ENCODE measurements around the gene CPZ.

Gene CPZ

DNA sequence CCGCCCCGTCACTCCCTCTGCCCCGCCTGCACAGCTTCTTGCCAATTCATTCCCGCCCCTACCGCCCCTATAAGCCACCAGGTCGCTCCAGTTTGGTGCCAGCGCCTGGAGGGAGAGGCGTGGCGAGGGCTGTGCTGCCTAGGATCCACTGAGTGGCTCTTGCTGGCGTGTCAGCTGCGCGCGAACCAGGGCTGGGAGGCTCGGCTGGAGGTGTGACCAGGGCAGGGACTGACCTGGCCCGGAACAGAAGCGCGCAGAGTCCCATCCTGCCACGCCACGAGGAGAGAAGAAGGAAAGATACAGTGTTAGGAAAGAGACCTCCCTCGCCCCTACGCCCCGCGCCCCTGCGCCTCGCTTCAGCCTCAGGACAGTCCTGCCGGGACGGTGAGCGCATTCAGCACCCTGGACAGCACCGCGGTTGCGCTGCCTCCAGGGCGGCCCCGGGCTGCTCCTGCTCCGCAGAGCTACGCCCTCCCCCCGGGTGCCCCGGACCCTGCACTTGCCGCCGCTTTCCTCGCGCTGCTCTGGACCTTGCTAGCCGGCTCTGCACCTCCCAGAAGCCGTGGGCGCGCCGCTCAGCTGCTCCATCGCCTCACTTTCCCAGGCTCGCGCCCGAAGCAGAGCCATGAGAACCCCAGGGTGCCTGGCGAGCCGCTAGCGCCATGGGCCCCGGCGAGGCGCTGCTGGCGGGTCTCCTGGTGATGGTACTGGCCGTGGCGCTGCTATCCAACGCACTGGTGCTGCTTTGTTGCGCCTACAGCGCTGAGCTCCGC, 12.1 kb upstream of the CPZ start, which contains the start of gene GPR78 (continued):
- TF ChIP-seq, protein P1, sequence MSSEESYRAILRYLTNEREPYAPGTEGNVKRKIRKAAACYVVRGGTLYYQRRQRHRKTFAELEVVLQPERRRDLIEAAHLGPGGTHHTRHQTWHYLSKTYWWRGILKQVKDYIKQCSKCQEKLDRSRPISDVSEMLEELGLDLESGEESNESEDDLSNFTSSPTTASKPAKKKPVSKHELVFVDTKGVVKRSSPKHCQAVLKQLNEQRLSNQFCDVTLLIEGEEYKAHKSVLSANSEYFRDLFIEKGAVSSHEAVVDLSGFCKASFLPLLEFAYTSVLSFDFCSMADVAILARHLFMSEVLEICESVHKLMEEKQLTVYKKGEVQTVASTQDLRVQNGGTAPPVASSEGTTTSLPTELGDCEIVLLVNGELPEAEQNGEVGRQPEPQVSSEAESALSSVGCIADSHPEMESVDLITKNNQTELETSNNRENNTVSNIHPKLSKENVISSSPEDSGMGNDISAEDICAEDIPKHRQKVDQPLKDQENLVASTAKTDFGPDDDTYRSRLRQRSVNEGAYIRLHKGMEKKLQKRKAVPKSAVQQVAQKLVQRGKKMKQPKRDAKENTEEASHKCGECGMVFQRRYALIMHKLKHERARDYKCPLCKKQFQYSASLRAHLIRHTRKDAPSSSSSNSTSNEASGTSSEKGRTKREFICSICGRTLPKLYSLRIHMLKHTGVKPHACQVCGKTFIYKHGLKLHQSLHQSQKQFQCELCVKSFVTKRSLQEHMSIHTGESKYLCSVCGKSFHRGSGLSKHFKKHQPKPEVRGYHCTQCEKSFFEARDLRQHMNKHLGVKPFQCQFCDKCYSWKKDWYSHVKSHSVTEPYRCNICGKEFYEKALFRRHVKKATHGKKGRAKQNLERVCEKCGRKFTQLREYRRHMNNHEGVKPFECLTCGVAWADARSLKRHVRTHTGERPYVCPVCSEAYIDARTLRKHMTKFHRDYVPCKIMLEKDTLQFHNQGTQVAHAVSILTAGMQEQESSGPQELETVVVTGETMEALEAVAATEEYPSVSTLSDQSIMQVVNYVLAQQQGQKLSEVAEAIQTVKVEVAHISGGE (tag by site-specific recombination; conservative IDR thresholded peaks at IDR 0.05; ENCODE audit: low read depth): no peak
- TF ChIP-seq ZNF776 (tag by site-specific recombination; IDR thresholded peaks at IDR 0.05; ENCODE audit: borderline replicate concordance) (no peak), ZBTB8A (tag by site-specific recombination; IDR thresholded peaks at IDR 0.05) (peak; percentile 39), ZBTB21 (tag by site-specific recombination; IDR thresholded peaks at IDR 0.05) (no peak), YY1 (tag by site-specific recombination; IDR thresholded peaks at IDR 0.05) (no peak), SP3 (tag by site-specific recombination; IDR thresholded peaks at IDR 0.05) (peak; percentile 79), ZNF132 (tag by site-specific recombination; IDR thresholded peaks at IDR 0.05; ENCODE audit: borderline replicate concordance) (no peak), TRIM28 (IDR thresholded peaks at IDR 0.05; ENCODE audit: borderline replicate concordance, low read length) (no peak), ZEB2 (tag by site-specific recombination; IDR thresholded peaks at IDR 0.05) (peak; percentile 39; the same call in 1 of the 2 replicates), KLF9 (tag by site-specific recombination; IDR thresholded peaks at IDR 0.05; ENCODE audit: low read depth) (peak; percentile 44), ZNF792 (tag by site-specific recombination; IDR thresholded peaks at IDR 0.05) (no peak), ZNF335 (tag by site-specific recombination; conservative IDR thresholded peaks at IDR 0.05) (peak; percentile 36; the same call in 1 of the 2 replicates), HOXA7 (CRISPR knock-in tag; IDR thresholded peaks at IDR 0.05; ENCODE audit: borderline replicate concordance) (no peak)
- TF ChIP-seq, protein P2, sequence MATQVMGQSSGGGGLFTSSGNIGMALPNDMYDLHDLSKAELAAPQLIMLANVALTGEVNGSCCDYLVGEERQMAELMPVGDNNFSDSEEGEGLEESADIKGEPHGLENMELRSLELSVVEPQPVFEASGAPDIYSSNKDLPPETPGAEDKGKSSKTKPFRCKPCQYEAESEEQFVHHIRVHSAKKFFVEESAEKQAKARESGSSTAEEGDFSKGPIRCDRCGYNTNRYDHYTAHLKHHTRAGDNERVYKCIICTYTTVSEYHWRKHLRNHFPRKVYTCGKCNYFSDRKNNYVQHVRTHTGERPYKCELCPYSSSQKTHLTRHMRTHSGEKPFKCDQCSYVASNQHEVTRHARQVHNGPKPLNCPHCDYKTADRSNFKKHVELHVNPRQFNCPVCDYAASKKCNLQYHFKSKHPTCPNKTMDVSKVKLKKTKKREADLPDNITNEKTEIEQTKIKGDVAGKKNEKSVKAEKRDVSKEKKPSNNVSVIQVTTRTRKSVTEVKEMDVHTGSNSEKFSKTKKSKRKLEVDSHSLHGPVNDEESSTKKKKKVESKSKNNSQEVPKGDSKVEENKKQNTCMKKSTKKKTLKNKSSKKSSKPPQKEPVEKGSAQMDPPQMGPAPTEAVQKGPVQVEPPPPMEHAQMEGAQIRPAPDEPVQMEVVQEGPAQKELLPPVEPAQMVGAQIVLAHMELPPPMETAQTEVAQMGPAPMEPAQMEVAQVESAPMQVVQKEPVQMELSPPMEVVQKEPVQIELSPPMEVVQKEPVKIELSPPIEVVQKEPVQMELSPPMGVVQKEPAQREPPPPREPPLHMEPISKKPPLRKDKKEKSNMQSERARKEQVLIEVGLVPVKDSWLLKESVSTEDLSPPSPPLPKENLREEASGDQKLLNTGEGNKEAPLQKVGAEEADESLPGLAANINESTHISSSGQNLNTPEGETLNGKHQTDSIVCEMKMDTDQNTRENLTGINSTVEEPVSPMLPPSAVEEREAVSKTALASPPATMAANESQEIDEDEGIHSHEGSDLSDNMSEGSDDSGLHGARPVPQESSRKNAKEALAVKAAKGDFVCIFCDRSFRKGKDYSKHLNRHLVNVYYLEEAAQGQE (tag by site-specific recombination; IDR thresholded peaks at IDR 0.05): peak; percentile 99
- TF ChIP-seq, protein P3, sequence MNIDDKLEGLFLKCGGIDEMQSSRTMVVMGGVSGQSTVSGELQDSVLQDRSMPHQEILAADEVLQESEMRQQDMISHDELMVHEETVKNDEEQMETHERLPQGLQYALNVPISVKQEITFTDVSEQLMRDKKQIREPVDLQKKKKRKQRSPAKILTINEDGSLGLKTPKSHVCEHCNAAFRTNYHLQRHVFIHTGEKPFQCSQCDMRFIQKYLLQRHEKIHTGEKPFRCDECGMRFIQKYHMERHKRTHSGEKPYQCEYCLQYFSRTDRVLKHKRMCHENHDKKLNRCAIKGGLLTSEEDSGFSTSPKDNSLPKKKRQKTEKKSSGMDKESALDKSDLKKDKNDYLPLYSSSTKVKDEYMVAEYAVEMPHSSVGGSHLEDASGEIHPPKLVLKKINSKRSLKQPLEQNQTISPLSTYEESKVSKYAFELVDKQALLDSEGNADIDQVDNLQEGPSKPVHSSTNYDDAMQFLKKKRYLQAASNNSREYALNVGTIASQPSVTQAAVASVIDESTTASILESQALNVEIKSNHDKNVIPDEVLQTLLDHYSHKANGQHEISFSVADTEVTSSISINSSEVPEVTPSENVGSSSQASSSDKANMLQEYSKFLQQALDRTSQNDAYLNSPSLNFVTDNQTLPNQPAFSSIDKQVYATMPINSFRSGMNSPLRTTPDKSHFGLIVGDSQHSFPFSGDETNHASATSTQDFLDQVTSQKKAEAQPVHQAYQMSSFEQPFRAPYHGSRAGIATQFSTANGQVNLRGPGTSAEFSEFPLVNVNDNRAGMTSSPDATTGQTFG (tag by site-specific recombination; IDR thresholded peaks at IDR 0.05; ENCODE audit: borderline replicate concordance): no peak
- TF ChIP-seq, protein P4, sequence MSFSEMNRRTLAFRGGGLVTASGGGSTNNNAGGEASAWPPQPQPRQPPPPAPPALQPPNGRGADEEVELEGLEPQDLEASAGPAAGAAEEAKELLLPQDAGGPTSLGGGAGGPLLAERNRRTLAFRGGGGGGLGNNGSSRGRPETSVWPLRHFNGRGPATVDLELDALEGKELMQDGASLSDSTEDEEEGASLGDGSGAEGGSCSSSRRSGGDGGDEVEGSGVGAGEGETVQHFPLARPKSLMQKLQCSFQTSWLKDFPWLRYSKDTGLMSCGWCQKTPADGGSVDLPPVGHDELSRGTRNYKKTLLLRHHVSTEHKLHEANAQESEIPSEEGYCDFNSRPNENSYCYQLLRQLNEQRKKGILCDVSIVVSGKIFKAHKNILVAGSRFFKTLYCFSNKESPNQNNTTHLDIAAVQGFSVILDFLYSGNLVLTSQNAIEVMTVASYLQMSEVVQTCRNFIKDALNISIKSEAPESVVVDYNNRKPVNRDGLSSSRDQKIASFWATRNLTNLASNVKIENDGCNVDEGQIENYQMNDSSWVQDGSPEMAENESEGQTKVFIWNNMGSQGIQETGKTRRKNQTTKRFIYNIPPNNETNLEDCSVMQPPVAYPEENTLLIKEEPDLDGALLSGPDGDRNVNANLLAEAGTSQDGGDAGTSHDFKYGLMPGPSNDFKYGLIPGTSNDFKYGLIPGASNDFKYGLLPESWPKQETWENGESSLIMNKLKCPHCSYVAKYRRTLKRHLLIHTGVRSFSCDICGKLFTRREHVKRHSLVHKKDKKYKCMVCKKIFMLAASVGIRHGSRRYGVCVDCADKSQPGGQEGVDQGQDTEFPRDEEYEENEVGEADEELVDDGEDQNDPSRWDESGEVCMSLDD (tag by site-specific recombination; IDR thresholded peaks at IDR 0.05): no peak
- TF ChIP-seq, protein P5, sequence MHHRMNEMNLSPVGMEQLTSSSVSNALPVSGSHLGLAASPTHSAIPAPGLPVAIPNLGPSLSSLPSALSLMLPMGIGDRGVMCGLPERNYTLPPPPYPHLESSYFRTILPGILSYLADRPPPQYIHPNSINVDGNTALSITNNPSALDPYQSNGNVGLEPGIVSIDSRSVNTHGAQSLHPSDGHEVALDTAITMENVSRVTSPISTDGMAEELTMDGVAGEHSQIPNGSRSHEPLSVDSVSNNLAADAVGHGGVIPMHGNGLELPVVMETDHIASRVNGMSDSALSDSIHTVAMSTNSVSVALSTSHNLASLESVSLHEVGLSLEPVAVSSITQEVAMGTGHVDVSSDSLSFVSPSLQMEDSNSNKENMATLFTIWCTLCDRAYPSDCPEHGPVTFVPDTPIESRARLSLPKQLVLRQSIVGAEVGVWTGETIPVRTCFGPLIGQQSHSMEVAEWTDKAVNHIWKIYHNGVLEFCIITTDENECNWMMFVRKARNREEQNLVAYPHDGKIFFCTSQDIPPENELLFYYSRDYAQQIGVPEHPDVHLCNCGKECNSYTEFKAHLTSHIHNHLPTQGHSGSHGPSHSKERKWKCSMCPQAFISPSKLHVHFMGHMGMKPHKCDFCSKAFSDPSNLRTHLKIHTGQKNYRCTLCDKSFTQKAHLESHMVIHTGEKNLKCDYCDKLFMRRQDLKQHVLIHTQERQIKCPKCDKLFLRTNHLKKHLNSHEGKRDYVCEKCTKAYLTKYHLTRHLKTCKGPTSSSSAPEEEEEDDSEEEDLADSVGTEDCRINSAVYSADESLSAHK (tag by site-specific recombination; IDR thresholded peaks at IDR 0.05): no peak
- TF ChIP-seq, protein P6, sequence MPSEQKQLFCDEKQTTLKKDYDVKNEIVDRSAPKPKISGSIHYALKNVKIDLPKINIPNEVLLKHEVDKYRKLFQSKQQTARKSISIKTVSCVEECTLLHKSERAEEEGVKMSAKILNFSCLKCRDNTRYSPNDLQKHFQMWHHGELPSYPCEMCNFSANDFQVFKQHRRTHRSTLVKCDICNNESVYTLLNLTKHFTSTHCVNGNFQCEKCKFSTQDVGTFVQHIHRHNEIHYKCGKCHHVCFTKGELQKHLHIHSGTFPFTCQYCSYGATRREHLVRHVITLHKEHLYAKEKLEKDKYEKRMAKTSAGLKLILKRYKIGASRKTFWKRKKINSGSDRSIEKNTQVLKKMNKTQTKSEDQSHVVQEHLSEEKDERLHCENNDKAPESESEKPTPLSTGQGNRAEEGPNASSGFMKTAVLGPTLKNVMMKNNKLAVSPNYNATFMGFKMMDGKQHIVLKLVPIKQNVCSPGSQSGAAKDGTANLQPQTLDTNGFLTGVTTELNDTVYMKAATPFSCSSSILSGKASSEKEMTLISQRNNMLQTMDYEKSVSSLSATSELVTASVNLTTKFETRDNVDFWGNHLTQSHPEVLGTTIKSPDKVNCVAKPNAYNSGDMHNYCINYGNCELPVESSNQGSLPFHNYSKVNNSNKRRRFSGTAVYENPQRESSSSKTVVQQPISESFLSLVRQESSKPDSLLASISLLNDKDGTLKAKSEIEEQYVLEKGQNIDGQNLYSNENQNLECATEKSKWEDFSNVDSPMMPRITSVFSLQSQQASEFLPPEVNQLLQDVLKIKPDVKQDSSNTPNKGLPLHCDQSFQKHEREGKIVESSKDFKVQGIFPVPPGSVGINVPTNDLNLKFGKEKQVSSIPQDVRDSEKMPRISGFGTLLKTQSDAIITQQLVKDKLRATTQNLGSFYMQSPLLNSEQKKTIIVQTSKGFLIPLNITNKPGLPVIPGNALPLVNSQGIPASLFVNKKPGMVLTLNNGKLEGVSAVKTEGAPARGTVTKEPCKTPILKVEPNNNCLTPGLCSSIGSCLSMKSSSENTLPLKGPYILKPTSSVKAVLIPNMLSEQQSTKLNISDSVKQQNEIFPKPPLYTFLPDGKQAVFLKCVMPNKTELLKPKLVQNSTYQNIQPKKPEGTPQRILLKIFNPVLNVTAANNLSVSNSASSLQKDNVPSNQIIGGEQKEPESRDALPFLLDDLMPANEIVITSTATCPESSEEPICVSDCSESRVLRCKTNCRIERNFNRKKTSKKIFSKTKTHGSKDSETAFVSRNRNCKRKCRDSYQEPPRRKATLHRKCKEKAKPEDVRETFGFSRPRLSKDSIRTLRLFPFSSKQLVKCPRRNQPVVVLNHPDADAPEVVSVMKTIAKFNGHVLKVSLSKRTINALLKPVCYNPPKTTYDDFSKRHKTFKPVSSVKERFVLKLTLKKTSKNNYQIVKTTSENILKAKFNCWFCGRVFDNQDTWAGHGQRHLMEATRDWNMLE (tag by site-specific recombination; conservative IDR thresholded peaks at IDR 0.05; ENCODE audit: low read depth): no peak

All from HEK293 (cell line).